Caco-2 (cell line): ENCODE data around the gene NEDD1. TPM values are rescaled to one million over a fixed set of nuclear protein-coding genes. Genes with fewer than 3 reads are reported as not detected.

Experiments
- BruUV-seq: library from RNA; stranded (reverse); fragments of 400-500 nt; replicated peaks from 2 replicates; lab custom pipeline; 2021; lab: Mats Ljungman, UMichigan
- CTCF ChIA-PET: fragments of 300-600 bp; sonication (Branson Sonifier 250); formaldehyde crosslinking; loops from one replicate; lab custom pipeline; 2022; ENCODE audit warnings: antibody characterized with exemption; lab: Charles Lee
- POLR2A ChIA-PET: fragments of 300-600 bp; sonication (Branson Sonifier 250); formaldehyde crosslinking; loops from one replicate; lab custom pipeline; 2022; ENCODE audit warnings: antibody characterized with exemption; lab: Charles Lee
- DNase-seq, 2 experiments: peaks; one replicate each; pipeline versions ENCODE4 v3.0.0 to v3.0.0-alpha.2; 2020 to 2022
- H3K27me3 ChIP-seq: replicated peaks from 2 replicates; pipeline ENCODE4 v1.6.0; 2011; ENCODE audit warnings: low read length; ENCODE audit not compliant: control insufficient read depth, insufficient read depth
- H3K36me3 ChIP-seq: 2 replicates; pipeline ENCODE4 v1.5.1; 2011; ENCODE audit warnings: low read length; ENCODE audit not compliant: control insufficient read depth, insufficient read depth
- H3K4me1 ChIP-seq: fragments of 250-450 bp; sonication (Bioruptor Pico); 2 replicates; pipeline ENCODE4 v1.5.1; 2020; ENCODE audit warnings: mild to moderate bottlenecking
- H3K4me3 ChIP-seq: 2 replicates; pipeline ENCODE4 v1.5.1; 2011; ENCODE audit warnings: low read depth, mild to moderate bottlenecking, control low read depth, low read length
- H3K9me3 ChIP-seq: fragments of 250-450 bp; sonication (Bioruptor Pico); 2 replicates; pipeline ENCODE4 v1.5.1; 2020; ENCODE audit warnings: mild to moderate bottlenecking, moderate library complexity
- H3K27ac Mint-ChIP-seq: one replicate; pipeline ENCODE4 v1.8.0; 2022; ENCODE audit warnings: mixed read lengths; ENCODE audit not compliant: unreplicated experiment
- H3K27me3 Mint-ChIP-seq: one replicate; pipeline ENCODE4 v1.8.0; 2022; ENCODE audit warnings: mixed read lengths; ENCODE audit not compliant: insufficient read depth, unreplicated experiment
- H3K36me3 Mint-ChIP-seq: one replicate; pipeline ENCODE4 v1.8.0; 2022; ENCODE audit warnings: mild to moderate bottlenecking, mixed read lengths; ENCODE audit not compliant: insufficient read depth, unreplicated experiment
- H3K4me1 Mint-ChIP-seq: one replicate; pipeline ENCODE4 v1.8.0; 2022; ENCODE audit warnings: low read depth, mixed read lengths; ENCODE audit not compliant: unreplicated experiment
- H3K4me3 Mint-ChIP-seq: one replicate; pipeline ENCODE4 v1.8.0; 2022; ENCODE audit warnings: mild to moderate bottlenecking, moderate library complexity, mixed read lengths; ENCODE audit not compliant: unreplicated experiment
- H3K9me3 Mint-ChIP-seq: one replicate; pipeline ENCODE4 v1.8.0; 2022; ENCODE audit warnings: mixed read lengths; ENCODE audit not compliant: unreplicated experiment
- intact Hi-C: fragments of 100-400 bp; cut with micrococcal nuclease; formaldehyde crosslinking; loops from one replicate; pipeline ENCODE4 v1.10.0; 2022; ENCODE audit not compliant: unreplicated experiment
- total RNA-seq: library from RNA; stranded (reverse); gene quantifications from 2 replicates; pipeline ENCODE4 v1.2.3, GENCODE V29; 2022
- TF ChIP-seq, protein P1 (sequence below), 2 experiments: fragments of 200-600 bp in 1 of 2; IDR thresholded peaks; 1 replicate in 1 of 2; 2 replicates in 1 of 2; pipeline versions ENCODE4 v1.5.1 to v1.8.0; 2011 to 2022; ENCODE audit warnings: antibody characterized with exemption in 1 of 2, control low read depth in 1 of 2, inconsistent platforms in 1 of 2, low read depth in 1 of 2, low read length in 1 of 2, mild to moderate bottlenecking in 1 of 2, moderate library complexity in 1 of 2; ENCODE audit not compliant: insufficient read depth in 1 of 2, severe bottlenecking in 1 of 2, unreplicated experiment in 1 of 2

The NEDD1 gene
- total RNA-seq, 1 experiment from 2014 or later = 21.9 TPM

DNA sequence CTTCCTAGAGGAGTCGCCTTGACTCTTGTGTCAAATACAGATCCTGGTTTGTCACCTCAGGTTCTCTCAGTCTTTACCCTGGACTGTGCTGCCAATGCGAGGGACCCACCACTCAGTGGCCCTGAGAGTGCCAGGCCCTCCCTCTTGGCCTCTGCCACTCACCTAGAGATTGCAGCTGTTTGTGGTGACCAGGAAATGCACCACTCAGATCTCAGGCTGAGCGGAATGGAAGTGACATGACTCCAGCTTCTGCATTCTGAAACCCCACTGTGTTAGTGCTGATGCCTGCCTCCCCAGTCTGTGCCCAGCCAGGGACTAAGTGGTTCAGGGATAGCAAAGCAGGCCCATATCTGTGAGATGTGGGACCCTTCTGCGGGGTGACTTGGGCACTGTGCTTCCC is 27.8 kb upstream of the NEDD1 start:
- Histone ChIP-seq H3K27me3 (no peaks in the 10 kb centered on the region), H3K9me3 (no peaks in the 10 kb centered on the region; the same call in 1 of the 2 replicates), H3K4me3 (no peak overlapping the region), H3K4me1 (no peaks in the 10 kb centered on the region; the same call in 1 of the 2 replicates), H3K36me3 (no peaks in the 10 kb centered on the region)
- Mint-ChIP-seq H3K27me3 (no peaks in the 10 kb centered on the region), H3K4me1 (peaks cover 6% of the 10 kb centered on the region), H3K4me3 (no peak overlapping the region), H3K9me3 (peaks cover 21% of the 10 kb centered on the region), H3K36me3 (no peaks in the 10 kb centered on the region), H3K27ac (no peak overlapping the region)
- intact Hi-C loops = no loop called here
- TF ChIP-seq, protein P1, sequence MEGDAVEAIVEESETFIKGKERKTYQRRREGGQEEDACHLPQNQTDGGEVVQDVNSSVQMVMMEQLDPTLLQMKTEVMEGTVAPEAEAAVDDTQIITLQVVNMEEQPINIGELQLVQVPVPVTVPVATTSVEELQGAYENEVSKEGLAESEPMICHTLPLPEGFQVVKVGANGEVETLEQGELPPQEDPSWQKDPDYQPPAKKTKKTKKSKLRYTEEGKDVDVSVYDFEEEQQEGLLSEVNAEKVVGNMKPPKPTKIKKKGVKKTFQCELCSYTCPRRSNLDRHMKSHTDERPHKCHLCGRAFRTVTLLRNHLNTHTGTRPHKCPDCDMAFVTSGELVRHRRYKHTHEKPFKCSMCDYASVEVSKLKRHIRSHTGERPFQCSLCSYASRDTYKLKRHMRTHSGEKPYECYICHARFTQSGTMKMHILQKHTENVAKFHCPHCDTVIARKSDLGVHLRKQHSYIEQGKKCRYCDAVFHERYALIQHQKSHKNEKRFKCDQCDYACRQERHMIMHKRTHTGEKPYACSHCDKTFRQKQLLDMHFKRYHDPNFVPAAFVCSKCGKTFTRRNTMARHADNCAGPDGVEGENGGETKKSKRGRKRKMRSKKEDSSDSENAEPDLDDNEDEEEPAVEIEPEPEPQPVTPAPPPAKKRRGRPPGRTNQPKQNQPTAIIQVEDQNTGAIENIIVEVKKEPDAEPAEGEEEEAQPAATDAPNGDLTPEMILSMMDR (IDR thresholded peaks at IDR 0.05; ENCODE audit: insufficient read depth in 1 of 2, low read depth in 1 of 2, low read length in 1 of 2, severe bottlenecking in 1 of 2, unreplicated experiment in 1 of 2) = no peak
- ChIA-PET POLR2A (no interaction called here), CTCF (no interaction called here)
- no peak for DNase-seq
- no TSS peak for BruUV-seq

DNA sequence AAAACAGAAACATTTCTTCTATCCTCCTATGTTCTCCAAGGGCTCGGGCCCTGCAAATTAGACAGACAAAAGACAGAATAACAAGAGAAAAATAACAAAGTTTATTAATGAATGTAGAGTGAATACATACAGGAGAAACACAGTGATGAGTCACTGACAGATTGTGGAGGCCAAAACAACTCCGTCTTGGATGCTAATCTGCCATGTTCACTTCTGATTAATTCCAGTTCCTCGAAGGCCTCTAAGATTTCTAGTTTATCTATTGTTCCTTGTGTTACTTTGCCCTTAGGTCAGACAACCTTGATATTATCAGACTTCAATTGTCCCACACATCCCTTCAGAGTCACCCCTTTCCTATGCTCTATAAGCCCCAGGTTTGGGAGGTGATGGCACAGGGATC is 26.8 kb upstream of the NEDD1 start:
- TF ChIP-seq, protein P1 (IDR thresholded peaks at IDR 0.05; ENCODE audit: insufficient read depth in 1 of 2, low read depth in 1 of 2, low read length in 1 of 2, severe bottlenecking in 1 of 2, unreplicated experiment in 1 of 2) = no peak
- Histone ChIP-seq H3K36me3 (no peaks in the 10 kb centered on the region), H3K9me3 (no peaks in the 10 kb centered on the region; the same call in 1 of the 2 replicates), H3K27me3 (no peaks in the 10 kb centered on the region), H3K4me1 (no peaks in the 10 kb centered on the region; the same call in 1 of the 2 replicates), H3K4me3 (no peak overlapping the region)
- H3K4me1 Mint-ChIP-seq = peaks cover 6% of the 10 kb centered on the region
- H3K36me3 Mint-ChIP-seq = no peaks in the 10 kb centered on the region
- H3K27me3 Mint-ChIP-seq = no peaks in the 10 kb centered on the region
- POLR2A ChIA-PET = no interaction called here
- DNase-seq = no peak
- H3K4me3 Mint-ChIP-seq = no peak overlapping the region
- intact Hi-C loops = no loop called here
- CTCF ChIA-PET = no interaction called here
- no TSS peak for BruUV-seq
- H3K9me3 Mint-ChIP-seq = peaks cover 21% of the 10 kb centered on the region
- no peak overlapping the region for H3K27ac Mint-ChIP-seq

DNA sequence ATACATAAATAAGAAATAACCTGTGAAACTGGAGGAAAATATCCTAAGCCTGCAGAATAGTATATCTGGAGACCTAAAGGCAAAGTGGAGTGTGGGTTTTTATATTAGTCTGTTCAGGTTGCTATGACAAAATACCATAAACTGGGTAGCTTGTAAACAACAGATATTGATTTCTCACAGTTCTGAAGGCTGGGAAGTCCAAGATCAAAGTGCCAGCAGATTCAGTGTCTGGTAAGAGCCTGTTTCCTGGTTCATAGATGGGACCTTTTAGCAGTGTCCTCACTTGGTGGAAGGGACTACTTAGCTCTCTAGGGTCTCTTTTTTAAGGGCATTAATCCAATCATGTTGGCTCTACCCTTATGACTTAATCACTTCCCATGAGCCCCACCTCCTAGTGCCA is 25.4 kb upstream of the NEDD1 start:
- Histone ChIP-seq H3K27me3 (no peaks in the 10 kb centered on the region), H3K4me1 (no peaks in the 10 kb centered on the region; the same call in 1 of the 2 replicates), H3K9me3 (no peaks in the 10 kb centered on the region), H3K36me3 (no peaks in the 10 kb centered on the region), H3K4me3 (no peak overlapping the region)
- Mint-ChIP-seq H3K36me3 (no peaks in the 10 kb centered on the region), H3K27me3 (no peaks in the 10 kb centered on the region), H3K4me1 (peaks cover 6% of the 10 kb centered on the region), H3K9me3 (peaks cover 31% of the 10 kb centered on the region), H3K4me3 (no peak overlapping the region), H3K27ac (no peak overlapping the region)
- CTCF ChIA-PET = no interaction called here
- intact Hi-C loops = no loop called here
- POLR2A ChIA-PET = no interaction called here
- DNase-seq = no peak
- no TSS peak for BruUV-seq
- TF ChIP-seq, protein P1 (IDR thresholded peaks at IDR 0.05; ENCODE audit: insufficient read depth in 1 of 2, low read depth in 1 of 2, low read length in 1 of 2, severe bottlenecking in 1 of 2, unreplicated experiment in 1 of 2) = no peak
